GM12878 (cell line): ENCODE data around the gene CRY1. TPM values are rescaled to one million over a fixed set of nuclear protein-coding genes. Genes with fewer than 3 reads are reported as not detected.

Experiments used
- ATAC-seq: fragments of 200-7000 bp; cut with Tn5 transposase; 3 replicates; pipeline ENCODE4 v1.9.1; 2020; ENCODE audit warnings: mild to moderate bottlenecking, moderate library complexity
- BruUV-seq: library from RNA; stranded (reverse); fragments of 400-500 nt; replicated peaks from 2 replicates; lab custom pipeline; 2021; lab: Mats Ljungman, UMichigan
- CTCF ChIA-PET: fragments of 300-600 bp; sonication (Branson Sonifier 250); formaldehyde crosslinking; extraction: SDS; loops from one replicate; lab custom pipeline; 2021; ENCODE audit warnings: inconsistent platforms; lab: Yijun Ruan, JAX
- POLR2A ChIA-PET: fragments of 350-600 bp; formaldehyde crosslinking; extraction: SDS; loops from one replicate; lab custom pipeline; 2021; ENCODE audit warnings: inconsistent platforms; lab: Charles Lee
- RAD21 ChIA-PET: fragments of 300-600 bp; sonication (Branson Sonifier 250); formaldehyde crosslinking; loops from one replicate; lab custom pipeline; 2023; ENCODE audit warnings: antibody characterized with exemption; ENCODE audit not compliant: unreplicated experiment; lab: Charles Lee
- SMC1A ChIA-PET: fragments of 300-600 bp; sonication (Branson Sonifier 250); formaldehyde crosslinking; loops from one replicate; lab custom pipeline; 2023; ENCODE audit not compliant: unreplicated experiment, uncharacterized antibody; lab: Charles Lee
- DNase-seq: peaks from one replicate; pipeline ENCODE4 v3.0.0-alpha.2; 2011; ENCODE audit warnings: low read depth, low spot score
- FAIRE-seq: peaks from 3 replicates; lab custom pipeline; 2011; peaks lifted over from hg19 to GRCh38; lab: Jason Lieb, UNC
- H2AFZ ChIP-seq: 2 replicates; pipeline ENCODE4 v1.6.0; 2011; ENCODE audit warnings: low read depth, low read length, control low read depth; ENCODE audit not compliant: control insufficient read depth
- H3K27ac ChIP-seq: 2 replicates; pipeline ENCODE4 v1.5.1; 2011; ENCODE audit warnings: control low read depth; ENCODE audit not compliant: control insufficient read depth, insufficient read depth
- H3K27me3 ChIP-seq, 2 experiments: replicated peaks in 1 of 2; 2 replicates each; pipeline versions ENCODE4 v1.6.0 to v1.6.1; 2011; ENCODE audit warnings: low read length in 1 of 2; ENCODE audit not compliant: control insufficient read depth in 2 of 2, insufficient read depth in 2 of 2
- H3K36me3 ChIP-seq, 2 experiments: 2 replicates each; pipeline ENCODE4 v1.5.1; 2011; ENCODE audit warnings: low read length in 1 of 2; ENCODE audit not compliant: control insufficient read depth in 2 of 2, insufficient read depth in 2 of 2
- H3K4me1 ChIP-seq: 2 replicates; pipeline ENCODE4 v1.6.1; 2011; ENCODE audit warnings: mild to moderate bottlenecking, low read length, moderate library complexity, mixed read lengths; ENCODE audit not compliant: control insufficient read depth, insufficient read depth
- H3K4me2 ChIP-seq: 2 replicates; pipeline ENCODE4 v1.6.0; 2011; ENCODE audit warnings: control low read depth; ENCODE audit not compliant: control insufficient read depth, insufficient read depth
- H3K4me3 ChIP-seq: fragments of 200-600 bp; sonication (generic); 2 replicates; pipeline ENCODE4 v1.5.1; 2016
- H3K79me2 ChIP-seq: 2 replicates; pipeline ENCODE4 v1.6.0; 2011; ENCODE audit warnings: low read length; ENCODE audit not compliant: control insufficient read depth, insufficient read depth
- H3K9ac ChIP-seq: 2 replicates; pipeline ENCODE4 v1.8.0; 2011; ENCODE audit warnings: low read length, control low read depth, mixed read lengths; ENCODE audit not compliant: control insufficient read depth, insufficient read depth
- H3K9me3 ChIP-seq: replicated peaks from 3 replicates; pipeline ENCODE4 v1.5.1; 2011; ENCODE audit warnings: mild to moderate bottlenecking, low read length; ENCODE audit not compliant: control insufficient read depth, insufficient read depth
- H4K20me1 ChIP-seq: 2 replicates; pipeline ENCODE4 v1.6.0; 2011; ENCODE audit not compliant: control insufficient read depth, insufficient read depth
- ASH2L ChIP-seq: fragments of 300-600, 200-600 bp; sonication (generic); IDR thresholded peaks from 2 replicates; pipeline ENCODE4 v1.6.1; 2017; ENCODE audit warnings: low read depth, mild to moderate bottlenecking, borderline replicate concordance
- EGR1 ChIP-seq, 2 experiments: IDR thresholded peaks; 1 replicate in 1 of 2; 2 replicates in 1 of 2; pipeline ENCODE4 v1.6.1; 2011 to 2012; ENCODE audit warnings: low read depth in 2 of 2, low read length in 2 of 2, borderline replicate concordance in 1 of 2, mild to moderate bottlenecking in 1 of 2, moderate library complexity in 1 of 2
- MYC ChIP-seq: IDR thresholded peaks from 2 replicates; pipeline ENCODE4 v1.6.1; 2011; ENCODE audit warnings: mild to moderate bottlenecking, low read length, moderate library complexity, inconsistent platforms; ENCODE audit not compliant: insufficient read depth, insufficient replicate concordance, insufficient read length, severe bottlenecking
- NBN ChIP-seq: fragments of 450-650 bp; IDR thresholded peaks from 2 replicates; pipeline ENCODE4 v1.6.1; 2016
- POLR2A ChIP-seq: IDR thresholded peaks from 2 replicates; pipeline ENCODE4 v1.6.1; 2011; ENCODE audit warnings: low read depth, mild to moderate bottlenecking, low read length
- RB1 ChIP-seq: fragments of 450-650 bp; formaldehyde crosslinking; IDR thresholded peaks from 2 replicates; pipeline ENCODE4 v1.6.1; 2017; ENCODE audit warnings: mild to moderate bottlenecking, borderline replicate concordance
- RFX5 ChIP-seq: IDR thresholded peaks from 2 replicates; pipeline ENCODE4 v1.6.1; 2011; ENCODE audit warnings: low read depth, low read length, improper control_type of control experiment
- SIX5 ChIP-seq: IDR thresholded peaks from 2 replicates; pipeline ENCODE4 v1.6.1; 2011; ENCODE audit warnings: mild to moderate bottlenecking, low read depth, low read length, moderate library complexity; ENCODE audit not compliant: severe bottlenecking
- ZNF207 ChIP-seq: fragments of 450-650 bp; IDR thresholded peaks from 2 replicates; pipeline ENCODE4 v1.6.1; 2014; ENCODE audit warnings: antibody characterized with exemption, mild to moderate bottlenecking, borderline replicate concordance
- WGBS: methylation state at CpG from one replicate; pipeline ENCODE4 v1.1.6; 2016; ENCODE audit warnings: low lambda C conversion rate; ENCODE audit not compliant: insufficient replicate concordance, insufficient coverage; ENCODE audit errors: missing lambda C conversion rate; 5-methylcytosine and 5-hydroxymethylcytosine counted together
- in situ Hi-C: fragments of 300-500 bp; cut with MboI; formaldehyde crosslinking; loops from 9 replicates; pipeline ENCODE4 v1.14.3; 2018; ENCODE audit warnings: mixed read lengths
- intact Hi-C: fragments of 100-400 bp; cut with micrococcal nuclease; formaldehyde crosslinking; loops from one replicate; pipeline ENCODE4 v1.14.2; 2022; ENCODE audit not compliant: unreplicated experiment
- polyA plus RNA-seq, 11 experiments: library from polyadenylated mRNA; depleted of rRNA in 4 of 11; unstranded in 6 of 11; stranded (reverse) in 5 of 11; fragments of >200 nt; fragmentation: Nextera tagmentation in 4 of 11; fragmentation: Illumina TruSeq in 1 of 11; extraction: Ambion mirVana in 4 of 11; extraction: Trizol in 1 of 11; gene quantifications; 1 replicate in 1 of 11; 2 replicates in 10 of 11; pipeline versions ENCODE4 v1.2.1 to v1.2.3, GENCODE V29; 2011 to 2016; ENCODE audit warnings: inconsistent platforms in 2 of 11, missing spikeins in 2 of 11, low read depth in 1 of 11
- total RNA-seq, 4 experiments: library from RNA; depleted of rRNA in 3 of 4; stranded (reverse); fragments of >200 nt in 3 of 4; fragmentation: Illumina TruSeq in 1 of 4; extraction: Trizol in 1 of 4; gene quantifications; 2 replicates each; pipeline versions ENCODE4 v1.2.1 to v1.2.3, GENCODE V29; 2013 to 2021
- TF ChIP-seq, protein P1 (sequence below): fragments of 450-650 bp; IDR thresholded peaks from 2 replicates; pipeline ENCODE4 v1.6.1; 2017; ENCODE audit warnings: mild to moderate bottlenecking, low read depth, inconsistent platforms; ENCODE audit not compliant: poor library complexity, severe bottlenecking
- TF ChIP-seq, protein P2 (sequence below): fragments of 450-650 bp; IDR thresholded peaks from 2 replicates; pipeline ENCODE4 v1.6.1; 2016; ENCODE audit warnings: mild to moderate bottlenecking
- TF ChIP-seq, protein P3 (sequence below): fragments of 450-650 bp; formaldehyde crosslinking; IDR thresholded peaks from 2 replicates; pipeline ENCODE4 v1.5.0; 2022; ENCODE audit warnings: mild to moderate bottlenecking, missing genetic modification characterization
- TF ChIP-seq, protein P4 (sequence below): fragments of 450-650 bp; IDR thresholded peaks from 2 replicates; pipeline ENCODE4 v1.6.1; 2017; ENCODE audit warnings: low read depth, mild to moderate bottlenecking, moderate library complexity

Gene CRY1
- total and polyA plus RNA-seq, 10 of the 15 experiments (the other 5 are each of a cell fraction or from before 2014, with no cell fraction given) = 1.6 to 10.9 (median 5.4) TPM

DNA sequence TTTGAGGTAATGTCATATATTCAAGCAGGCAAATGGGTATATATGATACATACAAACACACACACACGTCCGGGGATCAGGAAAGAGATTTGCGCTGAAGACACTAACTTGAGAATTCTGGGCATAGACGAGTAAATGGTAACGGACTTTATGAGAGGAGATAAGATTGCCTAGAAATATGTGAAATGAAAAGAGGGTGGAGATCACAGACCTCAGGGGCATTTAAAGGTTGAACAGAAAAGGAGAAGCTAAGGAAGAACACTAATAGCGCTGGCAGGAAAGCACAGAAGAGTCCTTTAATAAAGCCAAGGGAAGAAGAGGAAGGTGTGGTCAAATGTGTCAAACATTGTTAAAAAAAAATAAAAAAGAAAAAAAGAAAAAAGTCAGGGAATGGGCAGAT is 13.1 kb downstream of the CRY1 start:
- ChIA-PET CTCF (interaction anchor here (2.3 to 2.4 kb wide), 2 partner anchors 10 to 25 kb away, joined by 9 to 11 read pairs; no protein-coding TSS in a partner anchor), POLR2A (no interaction called here), SMC1A (interaction anchor here (2.1 kb wide), 1 partner anchor 9 kb away, joined by 6 read pairs; no protein-coding TSS in a partner anchor), RAD21 (no interaction called here)
- ATAC-seq (no peak), FAIRE-seq (no peak), DNase-seq (no peak)
- intact Hi-C loops = no loop called here
- Histone ChIP-seq H3K9ac (no peak overlapping the region), H3K27me3 (no peaks in the 10 kb centered on the region; a peak in 1 of 4 replicates), H4K20me1 (no peaks in the 10 kb centered on the region), H3K4me3 (no peak overlapping the region), H3K27ac (no peak overlapping the region), H3K9me3 (no peaks in the 10 kb centered on the region; the same call in 2 of the 3 replicates), H3K36me3 (no peaks in the 10 kb centered on the region), H2AFZ (no peak overlapping the region), H3K4me2 (no peak overlapping the region), H3K79me2 (no peaks in the 10 kb centered on the region), H3K4me1 (no peaks in the 10 kb centered on the region)
- BruUV-seq = no TSS peak
- WGBS = 64% methylated on average over 6 of the region's 6 CpGs
- in situ Hi-C loops = no loop called here
- TF ChIP-seq MYC (no peak), POLR2A (no peak), RB1 (no peak), ASH2L (no peak), EGR1 (IDR thresholded peaks at IDR 0.05; ENCODE audit: borderline replicate concordance in 1 of 2, low read depth in 2 of 2, low read length in 2 of 2) (no peak), SIX5 (no peak), ZNF207 (no peak), NBN (no peak), RFX5 (no peak)
- TF ChIP-seq, protein P1, sequence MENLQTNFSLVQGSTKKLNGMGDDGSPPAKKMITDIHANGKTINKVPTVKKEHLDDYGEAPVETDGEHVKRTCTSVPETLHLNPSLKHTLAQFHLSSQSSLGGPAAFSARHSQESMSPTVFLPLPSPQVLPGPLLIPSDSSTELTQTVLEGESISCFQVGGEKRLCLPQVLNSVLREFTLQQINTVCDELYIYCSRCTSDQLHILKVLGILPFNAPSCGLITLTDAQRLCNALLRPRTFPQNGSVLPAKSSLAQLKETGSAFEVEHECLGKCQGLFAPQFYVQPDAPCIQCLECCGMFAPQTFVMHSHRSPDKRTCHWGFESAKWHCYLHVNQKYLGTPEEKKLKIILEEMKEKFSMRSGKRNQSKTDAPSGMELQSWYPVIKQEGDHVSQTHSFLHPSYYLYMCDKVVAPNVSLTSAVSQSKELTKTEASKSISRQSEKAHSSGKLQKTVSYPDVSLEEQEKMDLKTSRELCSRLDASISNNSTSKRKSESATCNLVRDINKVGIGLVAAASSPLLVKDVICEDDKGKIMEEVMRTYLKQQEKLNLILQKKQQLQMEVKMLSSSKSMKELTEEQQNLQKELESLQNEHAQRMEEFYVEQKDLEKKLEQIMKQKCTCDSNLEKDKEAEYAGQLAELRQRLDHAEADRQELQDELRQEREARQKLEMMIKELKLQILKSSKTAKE = no peak
- TF ChIP-seq, protein P2, sequence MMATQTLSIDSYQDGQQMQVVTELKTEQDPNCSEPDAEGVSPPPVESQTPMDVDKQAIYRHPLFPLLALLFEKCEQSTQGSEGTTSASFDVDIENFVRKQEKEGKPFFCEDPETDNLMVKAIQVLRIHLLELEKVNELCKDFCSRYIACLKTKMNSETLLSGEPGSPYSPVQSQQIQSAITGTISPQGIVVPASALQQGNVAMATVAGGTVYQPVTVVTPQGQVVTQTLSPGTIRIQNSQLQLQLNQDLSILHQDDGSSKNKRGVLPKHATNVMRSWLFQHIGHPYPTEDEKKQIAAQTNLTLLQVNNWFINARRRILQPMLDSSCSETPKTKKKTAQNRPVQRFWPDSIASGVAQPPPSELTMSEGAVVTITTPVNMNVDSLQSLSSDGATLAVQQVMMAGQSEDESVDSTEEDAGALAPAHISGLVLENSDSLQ = no peak
- TF ChIP-seq, protein P3, sequence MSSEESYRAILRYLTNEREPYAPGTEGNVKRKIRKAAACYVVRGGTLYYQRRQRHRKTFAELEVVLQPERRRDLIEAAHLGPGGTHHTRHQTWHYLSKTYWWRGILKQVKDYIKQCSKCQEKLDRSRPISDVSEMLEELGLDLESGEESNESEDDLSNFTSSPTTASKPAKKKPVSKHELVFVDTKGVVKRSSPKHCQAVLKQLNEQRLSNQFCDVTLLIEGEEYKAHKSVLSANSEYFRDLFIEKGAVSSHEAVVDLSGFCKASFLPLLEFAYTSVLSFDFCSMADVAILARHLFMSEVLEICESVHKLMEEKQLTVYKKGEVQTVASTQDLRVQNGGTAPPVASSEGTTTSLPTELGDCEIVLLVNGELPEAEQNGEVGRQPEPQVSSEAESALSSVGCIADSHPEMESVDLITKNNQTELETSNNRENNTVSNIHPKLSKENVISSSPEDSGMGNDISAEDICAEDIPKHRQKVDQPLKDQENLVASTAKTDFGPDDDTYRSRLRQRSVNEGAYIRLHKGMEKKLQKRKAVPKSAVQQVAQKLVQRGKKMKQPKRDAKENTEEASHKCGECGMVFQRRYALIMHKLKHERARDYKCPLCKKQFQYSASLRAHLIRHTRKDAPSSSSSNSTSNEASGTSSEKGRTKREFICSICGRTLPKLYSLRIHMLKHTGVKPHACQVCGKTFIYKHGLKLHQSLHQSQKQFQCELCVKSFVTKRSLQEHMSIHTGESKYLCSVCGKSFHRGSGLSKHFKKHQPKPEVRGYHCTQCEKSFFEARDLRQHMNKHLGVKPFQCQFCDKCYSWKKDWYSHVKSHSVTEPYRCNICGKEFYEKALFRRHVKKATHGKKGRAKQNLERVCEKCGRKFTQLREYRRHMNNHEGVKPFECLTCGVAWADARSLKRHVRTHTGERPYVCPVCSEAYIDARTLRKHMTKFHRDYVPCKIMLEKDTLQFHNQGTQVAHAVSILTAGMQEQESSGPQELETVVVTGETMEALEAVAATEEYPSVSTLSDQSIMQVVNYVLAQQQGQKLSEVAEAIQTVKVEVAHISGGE (CRISPR knock-in tag) = no peak
- TF ChIP-seq, protein P4, sequence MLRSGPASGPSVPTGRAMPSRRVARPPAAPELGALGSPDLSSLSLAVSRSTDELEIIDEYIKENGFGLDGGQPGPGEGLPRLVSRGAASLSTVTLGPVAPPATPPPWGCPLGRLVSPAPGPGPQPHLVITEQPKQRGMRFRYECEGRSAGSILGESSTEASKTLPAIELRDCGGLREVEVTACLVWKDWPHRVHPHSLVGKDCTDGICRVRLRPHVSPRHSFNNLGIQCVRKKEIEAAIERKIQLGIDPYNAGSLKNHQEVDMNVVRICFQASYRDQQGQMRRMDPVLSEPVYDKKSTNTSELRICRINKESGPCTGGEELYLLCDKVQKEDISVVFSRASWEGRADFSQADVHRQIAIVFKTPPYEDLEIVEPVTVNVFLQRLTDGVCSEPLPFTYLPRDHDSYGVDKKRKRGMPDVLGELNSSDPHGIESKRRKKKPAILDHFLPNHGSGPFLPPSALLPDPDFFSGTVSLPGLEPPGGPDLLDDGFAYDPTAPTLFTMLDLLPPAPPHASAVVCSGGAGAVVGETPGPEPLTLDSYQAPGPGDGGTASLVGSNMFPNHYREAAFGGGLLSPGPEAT = no peak
